ENCODE data around the gene ARID3B.

- TF ChIP-seq, protein P1, sequence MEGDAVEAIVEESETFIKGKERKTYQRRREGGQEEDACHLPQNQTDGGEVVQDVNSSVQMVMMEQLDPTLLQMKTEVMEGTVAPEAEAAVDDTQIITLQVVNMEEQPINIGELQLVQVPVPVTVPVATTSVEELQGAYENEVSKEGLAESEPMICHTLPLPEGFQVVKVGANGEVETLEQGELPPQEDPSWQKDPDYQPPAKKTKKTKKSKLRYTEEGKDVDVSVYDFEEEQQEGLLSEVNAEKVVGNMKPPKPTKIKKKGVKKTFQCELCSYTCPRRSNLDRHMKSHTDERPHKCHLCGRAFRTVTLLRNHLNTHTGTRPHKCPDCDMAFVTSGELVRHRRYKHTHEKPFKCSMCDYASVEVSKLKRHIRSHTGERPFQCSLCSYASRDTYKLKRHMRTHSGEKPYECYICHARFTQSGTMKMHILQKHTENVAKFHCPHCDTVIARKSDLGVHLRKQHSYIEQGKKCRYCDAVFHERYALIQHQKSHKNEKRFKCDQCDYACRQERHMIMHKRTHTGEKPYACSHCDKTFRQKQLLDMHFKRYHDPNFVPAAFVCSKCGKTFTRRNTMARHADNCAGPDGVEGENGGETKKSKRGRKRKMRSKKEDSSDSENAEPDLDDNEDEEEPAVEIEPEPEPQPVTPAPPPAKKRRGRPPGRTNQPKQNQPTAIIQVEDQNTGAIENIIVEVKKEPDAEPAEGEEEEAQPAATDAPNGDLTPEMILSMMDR (IDR thresholded peaks at IDR 0.05) = no peak
- TF ChIP-seq POLR2A (IDR thresholded peaks at IDR 0.05) (no peak), EP300 (IDR thresholded peaks at IDR 0.05) (no peak)
Observed at GRCh38 chr15:74535388-74536084, 5.5 kb upstream of the ARID3B start.

Measured in tibial nerve (tissue), 4 donors.